GM18951 (cell line): ENCODE results near the gene TBC1D1.

Experiments
- POLR2A ChIP-seq: IDR thresholded peaks from 4 replicates; pipeline ENCODE4 v1.6.1; 2011; ENCODE audit warnings: mild to moderate bottlenecking; ENCODE audit not compliant: insufficient read length, insufficient read depth; ENCODE audit errors: extremely low read depth
- in situ Hi-C: fragments of 300-500 bp; cut with MboI; formaldehyde crosslinking; loops from one replicate; pipeline ENCODE4 v1.12.0; 2022; ENCODE audit warnings: low sequenced_read_pairs, mixed read lengths, inconsistent platforms; ENCODE audit not compliant: unreplicated experiment

Gene TBC1D1

DNA sequence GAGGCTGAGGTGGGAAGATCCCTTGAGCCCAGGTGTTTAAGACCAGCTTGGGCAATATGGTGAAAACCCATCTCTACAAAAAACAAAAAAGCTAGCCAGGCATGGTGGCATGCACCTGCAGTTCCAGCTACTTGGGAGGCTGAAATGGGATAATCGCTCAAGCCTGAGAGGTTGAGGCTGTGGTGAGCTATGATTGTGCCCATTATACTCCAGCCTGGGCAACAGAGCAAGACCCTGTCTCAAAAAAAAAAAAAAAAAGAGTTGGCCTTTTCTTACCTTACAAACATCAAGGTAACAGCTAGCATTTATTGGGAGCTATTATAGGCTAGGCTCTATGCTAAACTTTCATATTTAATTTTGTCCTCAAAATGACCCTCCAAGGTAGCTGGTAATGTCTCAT lies 112.7 kb downstream of the TBC1D1 start:
- TF ChIP-seq POLR2A: no peak
- in situ Hi-C loops: no loop called here

DNA sequence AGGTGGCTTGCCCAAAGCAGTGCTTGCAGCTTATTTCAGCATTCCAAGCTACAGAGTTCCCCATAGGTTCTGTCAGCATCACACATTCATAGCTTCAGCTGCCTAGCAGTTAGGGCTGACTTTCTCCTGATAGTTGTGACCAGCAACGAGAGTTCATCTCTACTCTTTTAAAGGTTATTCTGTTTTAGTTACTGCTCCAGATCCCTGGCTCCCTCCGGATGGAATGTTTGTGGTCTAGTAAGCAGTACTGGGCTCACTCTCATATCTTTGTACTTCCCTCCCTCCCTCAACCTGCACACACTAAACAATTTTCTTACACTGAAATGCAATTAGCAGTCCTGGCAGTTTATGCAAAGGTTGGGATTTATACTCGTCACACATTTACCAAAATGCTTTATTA lies 113.2 kb downstream of the TBC1D1 start:
- TF ChIP-seq POLR2A: no peak
- in situ Hi-C loops: no loop called here

DNA sequence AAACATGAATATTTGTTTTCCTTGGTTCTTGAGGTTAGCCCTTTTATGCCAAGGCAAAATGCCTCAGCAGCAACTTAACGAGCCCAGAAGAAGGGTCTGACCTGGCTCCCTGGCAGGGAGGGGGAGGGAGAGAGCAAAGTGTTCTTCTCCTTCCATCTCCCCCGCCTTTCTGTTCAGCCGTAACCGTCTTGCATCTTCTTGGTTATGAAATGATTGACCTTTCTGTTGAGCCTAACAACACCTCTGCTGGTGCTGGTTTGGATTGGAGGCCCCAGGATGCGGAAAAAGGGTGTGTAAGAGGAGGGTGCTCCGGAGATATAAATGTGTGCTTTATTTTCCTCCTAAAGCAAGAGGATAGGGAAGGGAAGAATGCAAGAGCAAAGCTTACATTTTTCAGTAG lies 114.0 kb downstream of the TBC1D1 start:
- in situ Hi-C loops: no loop called here
- TF ChIP-seq POLR2A: no peak

DNA sequence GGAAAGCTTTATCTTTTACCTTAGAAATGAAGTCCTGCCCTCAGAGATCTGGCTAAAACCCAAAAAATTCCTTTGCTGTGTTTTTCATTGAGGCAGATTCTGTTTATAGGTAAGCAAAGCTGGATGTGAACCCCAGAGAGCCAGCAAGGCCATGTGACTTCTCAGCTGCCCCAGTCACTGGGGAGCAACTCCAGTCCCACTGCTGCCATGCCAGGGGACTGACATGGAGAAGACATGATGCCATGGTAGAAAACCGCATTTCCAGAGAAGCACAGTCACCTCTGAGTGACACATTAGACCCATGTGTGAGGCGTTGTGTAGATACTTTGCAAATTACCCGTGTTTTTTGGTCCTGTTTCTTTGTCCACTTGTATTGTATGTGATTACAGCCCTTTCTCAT lies 114.8 kb downstream of the TBC1D1 start:
- in situ Hi-C loops: no loop called here
- no peak for TF ChIP-seq POLR2A

DNA sequence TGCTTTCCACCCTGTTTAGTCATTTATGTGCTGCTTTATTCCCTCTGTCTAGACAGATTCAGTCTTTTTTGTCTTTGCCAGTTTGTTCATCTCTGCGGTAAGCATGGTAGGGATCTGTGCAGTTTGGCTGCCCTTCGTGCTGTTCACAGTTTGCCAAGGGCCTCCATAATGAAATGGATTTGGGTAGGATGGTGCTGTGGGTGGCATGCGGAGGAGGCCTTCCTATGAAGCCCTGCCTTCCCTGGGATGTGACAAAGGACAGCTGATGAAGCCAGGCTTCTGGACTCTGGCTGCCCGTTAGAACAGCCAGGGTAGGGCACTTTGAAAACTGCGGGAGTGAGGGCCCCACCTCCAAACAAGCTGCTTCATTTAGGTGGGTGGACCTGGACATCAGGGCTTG lies 116.8 kb downstream of the TBC1D1 start:
- in situ Hi-C loops: no loop called here
- TF ChIP-seq POLR2A: no peak

DNA sequence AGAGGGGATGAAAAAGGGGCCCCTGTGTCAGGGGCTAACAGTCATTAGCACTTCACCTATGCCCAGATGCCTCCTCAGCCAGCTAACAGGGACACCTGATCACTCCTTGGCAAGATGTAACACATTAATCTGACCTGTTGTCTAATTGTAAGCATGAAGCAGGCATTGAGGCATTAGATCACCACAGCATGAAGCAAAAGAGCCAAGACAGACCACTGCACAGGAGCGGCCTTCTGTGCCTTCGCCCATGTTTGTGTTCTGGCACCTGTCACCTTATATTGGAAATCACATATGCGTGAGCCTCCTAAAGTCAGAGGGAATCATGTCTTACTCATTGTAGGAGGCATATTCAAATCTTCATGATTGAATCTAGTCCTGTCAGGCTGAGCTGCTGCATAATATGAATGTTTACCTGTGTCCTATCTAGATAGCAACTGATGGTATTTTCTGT lies 117.7 kb downstream of the TBC1D1 start:
- no peak for TF ChIP-seq POLR2A
- in situ Hi-C loops: no loop called here

DNA sequence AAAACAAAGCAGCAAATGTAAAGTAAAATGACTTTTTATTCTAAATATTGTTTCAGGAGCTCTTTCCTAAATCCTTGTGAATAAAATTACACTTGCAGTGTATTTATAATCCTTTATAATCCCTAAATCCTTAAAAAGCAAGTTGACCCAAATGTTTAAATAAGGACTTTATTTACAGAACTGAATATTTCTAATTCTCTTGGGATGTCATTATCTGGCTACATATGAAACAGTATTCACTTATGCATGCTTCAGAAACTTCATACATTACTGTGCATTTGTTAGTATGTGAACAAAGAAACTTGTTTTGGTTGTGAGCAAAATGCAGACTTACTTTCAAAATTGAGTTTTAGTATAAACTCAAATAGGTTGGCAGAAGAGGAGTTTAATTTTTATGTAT lies 118.5 kb downstream of the TBC1D1 start:
- no peak for TF ChIP-seq POLR2A
- in situ Hi-C loops: no loop called here

DNA sequence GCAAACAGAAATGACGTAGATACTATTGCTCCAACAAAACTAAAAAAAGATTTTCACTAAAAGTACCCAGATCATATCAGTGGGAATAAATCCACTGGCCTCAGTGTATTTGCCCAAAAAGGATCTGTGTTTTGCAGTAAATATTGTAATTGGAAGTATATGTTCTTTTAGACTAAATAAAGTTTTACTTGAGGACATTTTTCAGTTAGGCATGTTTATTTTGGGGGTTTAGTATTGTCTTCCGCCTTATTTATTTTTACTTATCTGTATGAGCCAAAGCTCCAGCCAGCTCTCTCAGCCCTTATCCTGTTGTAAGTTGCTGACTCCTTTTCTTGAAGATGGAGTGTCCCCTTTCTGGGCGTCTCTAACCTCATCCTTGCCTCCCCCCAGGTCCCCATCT lies 119.1 kb downstream of the TBC1D1 start:
- in situ Hi-C loops: no loop called here
- no peak for TF ChIP-seq POLR2A

DNA sequence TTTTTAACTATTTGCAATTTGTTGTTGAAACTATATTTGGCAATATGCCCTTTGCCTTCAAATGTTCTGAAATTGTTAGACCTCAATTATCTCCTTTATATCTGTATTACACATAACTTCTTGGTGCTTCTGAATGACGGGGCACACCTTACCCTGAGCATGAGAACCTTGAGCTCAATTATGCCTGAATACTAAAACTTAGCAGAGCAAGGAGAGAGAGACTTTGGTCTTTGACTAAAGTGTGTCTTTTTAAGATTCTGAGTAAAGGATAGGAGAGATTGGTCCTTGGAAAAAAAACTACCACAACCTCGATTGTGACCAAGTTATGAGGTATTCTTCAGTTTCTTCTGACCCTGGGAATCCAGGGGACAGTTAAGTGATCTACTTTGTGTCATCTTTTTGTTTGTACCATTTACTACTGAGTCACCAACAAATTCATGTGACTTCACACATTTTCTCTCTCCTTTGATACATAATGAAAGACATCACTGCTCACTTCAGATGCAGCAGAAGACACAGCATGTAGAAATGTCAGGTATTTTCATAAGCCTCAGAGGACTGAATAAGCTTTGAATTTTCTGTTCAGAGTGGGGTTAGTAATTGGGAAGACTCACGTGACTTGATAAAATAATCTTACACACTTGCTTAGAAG lies 120.8 kb downstream of the TBC1D1 start:
- in situ Hi-C loops: no loop called here
- TF ChIP-seq POLR2A: no peak

DNA sequence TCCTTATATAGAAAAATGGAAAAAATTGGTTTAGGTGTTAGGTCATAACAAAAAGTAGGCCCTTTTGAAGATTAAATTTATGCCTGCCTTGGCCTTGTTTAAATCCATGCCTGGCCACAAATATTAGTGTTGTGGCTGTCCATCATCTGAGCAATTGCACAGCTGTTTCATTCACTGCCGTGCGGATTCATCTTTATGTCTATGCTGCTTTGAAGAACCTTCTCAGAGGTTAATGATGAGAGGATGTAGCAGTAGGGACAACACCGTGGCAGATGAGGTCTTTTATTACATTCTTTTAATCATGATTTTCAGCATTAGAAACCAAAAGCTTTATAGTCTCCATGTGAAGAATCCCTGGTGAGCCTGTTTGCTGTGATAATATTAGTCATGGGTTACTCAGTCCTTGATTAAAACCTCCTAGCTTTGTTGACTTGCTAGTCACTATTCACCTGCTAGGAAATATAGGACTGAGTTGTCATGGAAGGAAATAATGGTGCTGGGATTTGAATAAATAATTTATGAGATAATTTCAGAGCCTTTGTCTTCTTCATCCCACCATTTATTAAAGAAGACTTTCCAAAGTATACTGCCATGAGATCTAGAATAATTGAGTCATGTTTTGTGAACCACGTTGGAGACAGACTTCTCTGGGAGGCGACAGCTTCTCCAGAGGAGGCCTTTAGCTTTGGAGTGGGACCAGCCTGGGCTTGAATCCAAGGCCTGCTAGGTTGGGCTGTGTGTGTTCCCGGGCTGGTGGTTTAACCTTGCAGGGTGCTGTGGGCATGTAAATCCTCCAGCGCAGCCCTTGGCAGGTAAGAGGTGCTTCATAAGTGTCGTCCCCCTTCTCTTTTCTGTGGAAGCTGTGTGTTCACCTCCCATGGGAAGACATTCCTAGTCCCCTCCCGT lies 122.8 kb downstream of the TBC1D1 start:
- no peak for TF ChIP-seq POLR2A
- in situ Hi-C loops: no loop called here

DNA sequence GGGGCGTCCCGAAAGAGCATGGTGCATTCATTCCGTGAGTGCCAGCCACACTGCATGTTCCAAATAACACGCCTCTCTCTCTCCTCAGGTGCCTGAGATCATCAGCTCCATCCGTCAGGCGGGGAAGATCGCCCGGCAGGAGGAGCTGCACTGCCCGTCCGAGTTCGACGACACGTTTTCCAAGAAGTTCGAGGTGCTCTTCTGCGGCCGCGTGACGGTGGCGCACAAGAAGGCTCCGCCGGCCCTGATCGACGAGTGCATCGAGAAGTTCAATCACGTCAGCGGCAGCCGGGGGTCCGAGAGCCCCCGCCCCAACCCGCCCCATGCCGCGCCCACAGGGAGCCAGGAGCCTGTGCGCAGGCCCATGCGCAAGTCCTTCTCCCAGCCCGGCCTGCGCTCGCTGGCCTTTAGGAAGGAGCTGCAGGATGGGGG lies 123.6 kb downstream of the TBC1D1 start:
- no peak for TF ChIP-seq POLR2A
- in situ Hi-C loops: no loop called here

DNA sequence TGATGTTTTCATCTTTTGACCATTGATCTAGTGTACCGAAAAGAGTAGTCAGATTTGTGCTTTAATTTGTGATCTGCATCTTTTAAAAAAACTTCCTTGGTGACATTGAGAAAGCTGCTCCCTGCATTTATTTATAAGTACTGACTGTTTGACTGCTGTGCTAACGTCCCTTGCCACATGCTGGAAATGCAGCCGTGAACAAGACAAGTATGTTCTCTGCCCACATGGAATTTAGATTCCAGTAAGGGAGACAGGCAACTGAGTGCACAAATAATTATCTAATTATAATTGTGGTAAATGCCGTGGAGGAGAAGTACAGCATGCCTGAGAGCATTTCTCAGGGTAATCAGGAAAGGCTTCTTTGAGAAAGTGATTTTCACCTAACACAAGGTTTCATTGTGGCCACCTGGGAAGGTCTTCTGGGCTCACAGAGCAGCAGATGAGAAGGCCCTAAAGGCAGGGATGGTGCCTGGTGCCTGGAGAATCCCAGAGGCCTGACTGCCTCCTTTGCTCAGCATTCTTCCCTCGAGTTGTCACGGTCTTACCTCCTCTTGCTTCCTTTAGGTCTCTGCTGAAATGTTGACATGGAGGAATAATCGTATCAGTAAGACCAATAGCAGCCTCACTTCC lies 125.1 kb downstream of the TBC1D1 start:
- TF ChIP-seq POLR2A: no peak
- in situ Hi-C loops: no loop called here

DNA sequence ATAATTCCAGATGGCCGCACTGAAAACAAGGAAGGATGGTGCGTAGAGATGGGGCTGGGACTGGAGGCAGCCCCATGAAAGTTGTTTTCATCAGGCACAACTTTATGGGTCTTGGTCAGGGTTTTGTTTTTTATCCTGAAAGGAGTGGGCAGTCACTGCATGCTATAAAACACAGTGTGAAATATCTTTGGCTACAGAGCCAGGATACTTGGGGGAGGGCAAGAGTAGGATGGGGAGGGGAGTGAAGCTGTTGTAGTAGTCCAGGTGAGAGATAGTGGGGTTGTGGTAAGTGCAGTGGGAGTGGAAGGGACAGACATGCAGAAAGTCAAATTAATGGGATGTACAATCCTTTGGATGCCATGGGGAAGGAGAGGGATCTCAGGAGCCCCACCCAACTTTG lies 125.8 kb downstream of the TBC1D1 start:
- in situ Hi-C loops: no loop called here
- no peak for TF ChIP-seq POLR2A
